Colonic mucosa (tissue), 4 donors: ENCODE results near the gene TBC1D16. TPM values are rescaled to one million over a fixed set of nuclear protein-coding genes. Genes with fewer than 3 reads are reported as not detected.
A peak's percentile ranks its signal among the peaks of the same experiment; 100 is the strongest.

Experiments
- DNase-seq: peaks from one replicate; pipeline ENCODE4 v3.0.0-alpha.2; 2020
- H3K27ac ChIP-seq: fragments of 200-600 bp; one replicate; pipeline ENCODE4 v1.8.0; 2021
- H3K27me3 ChIP-seq: fragments of 200-600 bp; one replicate; pipeline ENCODE4 v1.8.0; 2021
- H3K36me3 ChIP-seq: fragments of 200-600 bp; one replicate; pipeline ENCODE4 v1.8.0; 2021
- H3K4me1 ChIP-seq: fragments of 200-600 bp; one replicate; pipeline ENCODE4 v1.8.0; 2021; ENCODE audit warnings: mild to moderate bottlenecking
- H3K4me3 ChIP-seq: fragments of 200-600 bp; one replicate; pipeline ENCODE4 v1.8.0; 2021
- H3K9ac ChIP-seq, 2 donors: one replicate each; pipeline ENCODE4 v1.7.0; 2013; ENCODE audit warnings: control low read depth in 2 of 2, low read depth in 2 of 2, low read length in 2 of 2
- H3K9me3 ChIP-seq: fragments of 200-600 bp; one replicate; pipeline ENCODE4 v1.8.0; 2021
- CTCF ChIP-seq: fragments of 200-600 bp; IDR thresholded peaks from one replicate; pipeline ENCODE4 v1.8.0; 2022; ENCODE audit warnings: antibody characterized with exemption, mild to moderate bottlenecking
- intact Hi-C: fragments of 100-400 bp; cut with DNase I; formaldehyde crosslinking; loops from one replicate; pipeline ENCODE4 v1.14.1; 2022
- total RNA-seq, 2 donors: library from RNA; stranded (reverse); fragmentation: NEBNext Ultra II Directional in 1 of 2; extraction: Animal tissue kit (Norgen Biotek cat#: 25700) in 1 of 2; gene quantifications; one replicate each; pipeline ENCODE4 v1.2.1, GENCODE V29; 2021
- donor health status: healthy.
- donor health status: DM: no; HTN: no; CAD: no.
- donor health status: DM: no; HTN: no; CAD: no.

The TBC1D16 gene
- total RNA-seq, 2 donors from 2014 or later = 14.4 to 19.8 TPM

GRCh38 chr17:80031691-80032430 lies 3.8 kb downstream of the TBC1D16 start:
- no peak overlapping the region for H3K9ac ChIP-seq
- no peaks in the 10 kb centered on the region for H3K27me3 ChIP-seq
- no peak for TF ChIP-seq CTCF
- no peaks in the 10 kb centered on the region for H3K9me3 ChIP-seq
- no peak for DNase-seq
- H3K4me1 ChIP-seq = peaks cover 7% of the 10 kb centered on the region
- H3K4me3 ChIP-seq = no peak overlapping the region
- intact Hi-C loops = no loop called here
- no peak overlapping the region for H3K27ac ChIP-seq
- no peaks in the 10 kb centered on the region for H3K36me3 ChIP-seq

GRCh38 chr17:80030730-80031410 lies 4.8 kb downstream of the TBC1D16 start:
- peak overlapping the region in 1 of 2 donors; percentile 43 for H3K9ac ChIP-seq
- H3K4me3 ChIP-seq = no peak overlapping the region
- no peaks in the 10 kb centered on the region for H3K9me3 ChIP-seq
- H3K36me3 ChIP-seq = no peaks in the 10 kb centered on the region
- H3K4me1 ChIP-seq = peaks cover 7% of the 10 kb centered on the region
- DNase-seq = peak; percentile 82
- no peaks in the 10 kb centered on the region for H3K27me3 ChIP-seq
- no peak overlapping the region for H3K27ac ChIP-seq
- intact Hi-C loops = no loop called here
- no peak for TF ChIP-seq CTCF

- Histone ChIP-seq H3K27ac (peak overlapping the region; percentile 3), H3K9me3 (no peaks in the 10 kb centered on the region), H3K36me3 (no peaks in the 10 kb centered on the region), H3K4me3 (no peak overlapping the region), H3K9ac (peak overlapping the region in 1 of 2 donors; percentile 12), H3K27me3 (no peaks in the 10 kb centered on the region), H3K4me1 (peaks cover 7% of the 10 kb centered on the region)
- TF ChIP-seq CTCF = no peak
- intact Hi-C loops = no loop called here
- peak; percentile 66 for DNase-seq
Observed at GRCh38 chr17:80029258-80029974, 6.3 kb downstream of the TBC1D16 start.

DNA sequence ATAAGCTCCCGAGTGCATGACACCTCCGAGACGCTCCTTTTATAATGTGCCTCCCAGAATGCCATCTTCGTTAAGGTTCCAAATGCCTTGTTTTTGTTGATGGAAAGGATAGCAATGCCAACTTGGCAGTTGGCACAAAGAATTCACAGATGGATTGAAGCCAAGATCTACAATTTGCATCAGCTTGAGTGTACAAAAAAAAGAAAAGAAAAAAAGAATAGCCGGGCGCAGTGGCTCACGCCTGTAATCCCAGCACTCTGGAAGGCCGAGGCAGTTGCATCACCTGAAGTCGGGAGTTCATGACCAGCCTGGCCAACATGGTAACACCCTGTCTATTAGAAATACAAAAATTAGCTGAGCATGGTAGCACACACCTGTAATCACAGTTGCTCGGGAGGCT lies 7.6 kb downstream of the TBC1D16 start:
- peaks cover 17% of the 10 kb centered on the region for H3K4me1 ChIP-seq
- no peak for DNase-seq
- no peak overlapping the region for H3K9ac ChIP-seq
- H3K4me3 ChIP-seq = no peak overlapping the region
- no peak overlapping the region for H3K27ac ChIP-seq
- intact Hi-C loops = no loop called here
- H3K36me3 ChIP-seq = no peaks in the 10 kb centered on the region
- no peak for TF ChIP-seq CTCF
- no peaks in the 10 kb centered on the region for H3K9me3 ChIP-seq
- no peaks in the 10 kb centered on the region for H3K27me3 ChIP-seq

GRCh38 chr17:80027043-80027435 lies 8.6 kb downstream of the TBC1D16 start:
- H3K27me3 ChIP-seq = no peaks in the 10 kb centered on the region
- H3K4me1 ChIP-seq = peaks cover 17% of the 10 kb centered on the region
- no peaks in the 10 kb centered on the region for H3K36me3 ChIP-seq
- intact Hi-C loops = no loop called here
- no peak overlapping the region for H3K27ac ChIP-seq
- no peak overlapping the region for H3K9ac ChIP-seq
- TF ChIP-seq CTCF = no peak
- H3K4me3 ChIP-seq = no peak overlapping the region
- DNase-seq = no peak
- no peaks in the 10 kb centered on the region for H3K9me3 ChIP-seq
